GM19239 (cell line): ENCODE results near the gene KLHL22.
"Not testable (repeated sequence)": the region's sequence is repeated elsewhere in the genome, so short reads cannot be mapped to it uniquely, and the experiment has no call there.

Source experiments
- DNase-seq: peaks from one replicate; pipeline ENCODE4 v3.0.0; 2011; ENCODE audit warnings: low spot score; ENCODE audit not compliant: insufficient read length
- FAIRE-seq: peaks from 2 replicates; lab custom pipeline; 2011; peaks lifted over from hg19 to GRCh38; lab: Jason Lieb, UNC

The KLHL22 gene

DNA sequence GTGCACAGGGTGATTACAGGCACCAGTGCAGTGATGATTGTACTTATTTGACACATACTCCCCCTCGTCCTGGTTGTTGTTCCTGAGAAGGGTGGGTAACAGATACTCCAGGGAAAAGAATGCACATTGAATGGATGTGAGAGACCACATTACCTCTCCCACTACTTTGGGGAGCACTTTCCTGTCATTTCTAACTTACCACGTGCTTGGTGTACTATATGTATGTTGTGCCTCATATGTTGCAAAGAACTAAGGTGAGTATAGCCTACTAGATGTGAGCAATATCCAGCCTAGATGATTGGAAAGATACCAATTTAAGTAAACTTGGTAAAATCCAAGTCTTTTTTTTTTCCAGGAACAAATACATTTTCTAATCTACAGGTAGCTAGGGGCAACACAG lies 43.7 kb downstream of the KLHL22 start:
- no peak for FAIRE-seq
- DNase-seq = no peak

DNA sequence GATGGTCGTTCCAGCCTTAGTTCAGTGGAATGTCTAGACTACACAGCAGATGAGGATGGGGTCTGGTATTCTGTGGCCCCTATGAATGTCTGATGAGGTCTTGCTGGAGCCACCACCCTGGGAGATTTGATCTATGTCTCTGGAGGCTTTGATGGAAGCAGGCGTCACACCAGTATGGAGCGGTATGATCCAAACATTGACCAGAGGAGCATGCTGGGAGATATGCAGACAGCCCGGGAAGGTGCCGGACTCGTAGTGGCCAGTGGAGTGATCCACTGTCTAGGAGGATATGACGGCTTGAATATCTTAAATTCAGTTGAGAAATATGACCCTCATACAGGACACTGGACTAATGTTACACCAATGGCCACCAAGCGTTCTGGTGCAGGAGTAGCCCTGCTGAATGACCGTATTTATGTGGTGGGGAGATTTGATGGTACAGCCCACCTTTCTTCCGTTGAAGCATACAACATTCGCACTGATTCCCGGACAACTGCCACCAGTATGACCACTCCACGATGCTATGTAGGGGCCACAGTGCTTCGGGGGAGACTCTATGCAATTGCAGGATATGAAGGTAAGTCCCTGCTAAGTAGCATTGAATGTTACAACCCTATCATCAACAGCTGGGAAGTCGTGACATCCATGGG lies 44.3 kb downstream of the KLHL22 start:
- not testable (repeated sequence) for DNase-seq, FAIRE-seq

DNA sequence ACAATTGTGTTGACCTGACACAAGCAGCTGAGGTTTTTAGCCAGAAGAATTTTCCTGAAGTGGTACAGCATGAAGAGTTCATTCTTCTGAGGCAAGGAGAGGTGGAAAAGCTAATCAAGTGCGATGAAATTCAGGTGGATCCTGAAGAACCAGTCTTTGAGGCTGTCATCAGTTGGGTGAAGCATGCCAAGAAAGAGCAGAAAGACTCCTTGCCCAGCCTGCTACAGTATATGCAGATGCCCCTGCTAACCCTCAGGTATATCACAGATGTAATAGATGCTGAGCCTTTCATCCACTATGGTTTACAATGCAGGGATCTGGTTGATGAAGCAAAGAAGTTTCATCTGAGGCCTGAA lies 45.1 kb downstream of the KLHL22 start:
- FAIRE-seq (no peak), DNase-seq (no peak)

DNA sequence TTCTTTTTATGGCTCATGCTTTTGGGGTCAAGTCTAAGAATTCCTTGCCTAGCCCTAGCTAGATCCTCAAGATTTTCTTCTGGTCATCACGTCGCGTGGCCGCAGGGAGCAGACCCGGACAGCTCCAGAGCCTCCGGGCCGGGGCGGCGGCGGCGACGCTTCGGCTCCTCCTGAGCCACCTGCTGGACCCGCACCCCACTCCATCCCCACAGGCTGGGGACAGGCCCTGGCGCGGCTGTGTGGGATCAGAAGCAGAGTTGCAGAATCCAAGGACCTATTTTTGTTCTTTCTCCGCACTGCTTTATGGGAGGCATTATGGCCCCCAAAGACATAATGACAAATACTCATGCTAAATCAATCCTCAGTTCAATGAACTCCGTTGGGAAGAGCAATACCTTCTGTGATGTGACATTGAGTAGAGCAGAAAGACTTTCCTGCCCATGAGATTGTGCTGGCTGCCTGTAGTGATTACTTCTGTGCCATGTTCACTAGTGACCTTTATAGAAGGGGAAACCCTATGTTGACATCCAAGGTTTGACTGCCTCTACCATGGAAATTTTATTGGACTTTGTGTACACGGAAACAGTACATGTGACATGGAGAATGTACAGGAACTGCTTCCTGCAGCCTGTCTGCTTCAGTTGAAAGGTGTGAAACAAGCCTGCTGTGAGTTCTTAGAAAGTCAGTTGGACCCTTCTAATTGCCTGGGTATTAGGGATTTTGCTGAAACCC lies 45.6 kb downstream of the KLHL22 start:
- FAIRE-seq = peak; percentile 53
- DNase-seq = no peak

DNA sequence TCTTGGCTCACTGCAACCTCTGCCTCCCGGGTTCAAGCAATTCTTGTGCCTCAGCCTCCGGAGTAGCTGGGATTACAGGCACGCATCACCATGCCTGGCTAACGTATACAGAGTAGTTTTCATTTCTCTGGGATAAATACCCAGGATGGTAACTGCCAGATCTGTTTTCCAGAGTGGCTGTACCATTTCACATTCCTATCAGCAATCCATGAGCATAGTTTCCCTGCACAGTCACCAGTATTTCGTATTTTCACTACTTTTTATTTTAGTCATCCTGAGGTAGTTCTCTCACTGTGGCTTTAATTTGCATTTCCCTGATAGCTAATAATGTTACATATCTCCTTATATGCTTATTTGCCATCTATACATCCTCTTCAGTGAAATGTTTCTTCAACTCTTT lies 47.0 kb downstream of the KLHL22 start:
- no peak for DNase-seq

DNA sequence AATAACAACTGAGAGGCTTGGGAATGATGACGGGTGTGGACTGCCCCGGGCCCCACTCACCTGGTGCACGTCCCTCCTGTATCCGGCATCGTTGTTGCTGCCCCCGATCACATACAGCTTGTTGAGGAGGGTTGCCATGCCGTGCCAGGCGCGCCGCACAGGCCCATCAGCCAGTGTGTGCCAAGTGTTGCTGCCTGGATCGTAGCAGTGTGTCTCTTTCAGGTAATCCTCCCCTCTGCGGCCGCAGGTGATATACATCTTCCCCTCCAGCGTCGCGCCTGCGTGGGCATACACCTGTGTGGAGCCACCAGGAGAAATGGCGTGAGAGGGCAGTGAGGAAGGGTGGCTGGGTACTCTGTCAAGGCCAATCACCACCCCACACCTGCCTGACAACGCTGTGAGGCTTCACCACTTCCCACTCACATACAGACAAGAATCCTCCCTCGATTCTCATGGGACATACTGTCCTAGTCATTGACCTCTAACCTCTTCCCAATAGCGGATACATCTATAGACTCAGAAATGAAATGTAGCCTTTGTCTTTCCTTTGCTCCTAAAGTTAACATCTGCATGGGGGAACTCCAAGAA lies 49.1 kb downstream of the KLHL22 start:
- no peak for DNase-seq
- no peak for FAIRE-seq

More for the DNA sequence above, 47.0 kb downstream of the KLHL22 start:
- FAIRE-seq = no peak

DNA sequence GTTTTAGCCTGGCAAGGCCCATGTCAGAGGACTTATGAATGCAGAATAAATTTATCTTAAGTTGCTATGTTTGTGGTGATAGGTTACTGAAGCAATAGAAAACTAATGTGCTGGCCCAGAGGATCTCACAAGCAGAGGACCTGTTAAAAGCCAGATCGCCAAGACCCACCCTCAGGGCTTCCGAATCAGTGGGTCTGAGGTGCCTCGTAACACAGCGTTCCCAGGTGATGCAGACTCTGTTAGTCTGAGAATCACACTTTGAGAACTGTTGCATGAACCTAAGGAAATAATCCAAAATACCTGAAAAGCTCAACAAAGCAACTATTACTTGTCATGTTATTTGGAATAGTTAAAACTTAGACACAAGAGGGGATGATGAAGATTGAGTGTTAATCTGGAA lies 51.3 kb downstream of the KLHL22 start:
- FAIRE-seq = no peak
- no peak for DNase-seq

DNA sequence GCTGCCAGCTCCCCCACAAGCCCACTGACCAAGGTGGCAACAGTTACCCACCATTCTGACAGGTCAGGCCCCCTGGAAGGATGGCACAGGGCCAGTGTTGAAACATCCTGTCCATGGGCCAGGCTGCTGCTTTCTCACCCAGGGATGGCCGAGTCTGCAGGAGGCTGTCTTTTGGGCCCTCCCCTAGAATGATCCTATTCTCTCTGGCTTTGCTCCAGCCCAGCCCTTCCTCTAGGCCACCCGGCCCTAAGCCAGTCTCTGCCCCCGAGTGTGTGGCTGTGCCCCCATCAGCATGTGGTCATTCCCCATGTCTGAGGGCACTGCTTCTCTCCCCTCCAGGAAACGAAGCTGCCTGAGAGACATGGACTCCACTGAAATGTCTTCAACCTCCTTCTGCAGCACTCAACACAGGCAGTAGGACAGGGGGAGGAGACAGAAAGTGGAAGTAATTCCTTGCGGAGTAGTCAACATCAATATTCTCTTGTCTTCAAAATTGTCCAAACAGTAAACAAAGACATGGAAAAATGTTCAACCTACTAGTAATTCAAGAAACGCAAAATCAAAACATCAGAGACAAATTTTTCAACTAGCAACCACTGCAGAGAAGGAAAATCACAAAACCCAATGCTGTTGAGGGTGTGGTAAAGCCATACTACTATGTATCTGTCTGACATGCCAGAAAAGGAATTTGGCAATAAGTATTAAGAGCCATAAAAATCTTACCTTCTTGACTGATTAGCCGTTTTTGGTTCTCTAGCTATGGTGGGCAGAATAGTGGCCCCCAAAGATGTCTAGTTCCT lies 52.9 kb downstream of the KLHL22 start:
- FAIRE-seq (peak; percentile 23), DNase-seq (no peak)

DNA sequence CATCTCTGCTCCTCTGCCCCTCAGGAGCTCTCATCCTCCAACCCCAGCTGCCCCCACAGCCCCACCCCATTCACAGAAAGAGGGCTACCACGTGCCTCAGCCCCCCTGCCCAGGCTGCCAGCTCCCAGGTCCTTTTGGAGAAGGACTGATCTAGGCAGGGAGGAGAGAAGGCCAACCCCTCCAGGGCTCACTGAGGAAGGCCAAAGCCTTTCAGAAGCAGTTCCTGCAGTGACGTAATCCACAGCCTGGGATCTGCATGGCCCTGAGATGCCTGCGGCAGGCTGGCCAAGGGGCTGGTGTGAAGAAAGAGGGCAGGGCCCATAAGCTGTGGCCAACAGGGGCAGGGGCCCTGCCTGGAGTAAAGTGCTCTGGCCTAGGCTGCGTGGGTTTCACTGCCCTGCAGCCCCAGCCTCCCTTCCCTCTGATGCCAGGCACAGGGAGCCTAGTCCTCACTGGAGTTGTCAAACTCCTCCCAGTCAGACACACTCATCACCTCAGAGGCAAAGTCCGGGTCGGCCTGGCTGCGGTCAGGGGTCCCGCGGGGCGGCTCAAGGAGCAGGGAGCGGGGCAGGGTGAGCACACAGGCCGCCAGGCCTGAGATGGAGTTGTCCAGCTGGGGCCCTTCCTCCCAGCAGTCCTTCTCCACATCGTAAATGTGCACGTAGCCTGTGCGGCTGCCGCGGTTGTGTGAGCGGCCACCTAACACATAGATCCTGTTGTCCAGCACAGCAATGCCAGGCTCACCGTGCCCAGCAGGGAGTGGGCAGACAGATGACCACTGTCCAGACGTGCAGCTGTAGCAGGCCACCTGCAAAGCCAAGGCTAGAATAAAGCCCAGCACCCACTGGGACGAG lies 53.7 kb downstream of the KLHL22 start:
- no peak for FAIRE-seq
- DNase-seq = no peak

DNA sequence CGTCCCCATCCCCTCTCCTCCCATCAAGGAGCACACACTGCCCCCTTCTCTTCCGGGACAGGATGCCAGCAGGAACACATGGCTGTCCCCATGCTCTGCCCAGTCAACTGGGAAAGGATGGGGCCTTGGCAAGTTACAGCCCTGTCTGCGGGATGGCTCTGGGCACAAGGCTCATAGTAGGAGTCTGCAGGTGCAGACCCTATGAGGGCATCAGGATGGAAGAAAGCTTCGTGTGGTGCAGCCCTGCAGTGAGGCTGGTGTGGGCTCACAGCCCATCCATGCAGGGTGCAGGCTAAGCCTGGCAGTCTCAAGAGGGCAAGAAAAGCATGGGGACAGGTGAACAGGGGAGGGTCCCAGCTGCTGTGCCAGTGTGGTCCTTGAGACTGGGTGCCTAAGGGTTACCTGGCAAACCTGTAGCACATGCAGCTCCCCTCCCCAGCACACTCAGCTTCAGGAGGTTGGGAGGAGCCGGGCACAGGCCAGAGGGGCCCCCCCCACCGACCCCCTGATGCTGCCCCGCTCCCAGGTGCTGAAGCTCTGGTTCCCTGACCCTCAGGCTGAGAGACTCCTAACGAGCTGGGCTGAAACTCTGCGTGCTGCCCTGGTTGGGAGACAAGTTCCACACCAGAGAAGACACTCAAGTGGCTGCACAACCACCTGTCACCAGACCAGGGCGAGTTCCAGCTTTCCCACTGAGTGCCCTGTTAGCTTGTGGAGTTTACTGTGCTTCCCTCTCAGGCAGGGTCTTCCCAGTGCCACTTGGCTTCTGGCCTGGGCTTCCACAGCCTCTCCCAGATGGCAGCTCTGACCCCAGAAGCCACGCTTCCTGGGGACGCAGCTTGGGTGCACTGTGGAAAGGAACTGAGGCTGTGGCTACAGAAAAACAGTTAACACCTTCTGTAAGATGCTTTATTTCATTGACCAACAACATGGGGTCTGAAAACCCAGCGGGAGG lies 54.7 kb downstream of the KLHL22 start:
- no peak for DNase-seq
- FAIRE-seq = no peak

DNA sequence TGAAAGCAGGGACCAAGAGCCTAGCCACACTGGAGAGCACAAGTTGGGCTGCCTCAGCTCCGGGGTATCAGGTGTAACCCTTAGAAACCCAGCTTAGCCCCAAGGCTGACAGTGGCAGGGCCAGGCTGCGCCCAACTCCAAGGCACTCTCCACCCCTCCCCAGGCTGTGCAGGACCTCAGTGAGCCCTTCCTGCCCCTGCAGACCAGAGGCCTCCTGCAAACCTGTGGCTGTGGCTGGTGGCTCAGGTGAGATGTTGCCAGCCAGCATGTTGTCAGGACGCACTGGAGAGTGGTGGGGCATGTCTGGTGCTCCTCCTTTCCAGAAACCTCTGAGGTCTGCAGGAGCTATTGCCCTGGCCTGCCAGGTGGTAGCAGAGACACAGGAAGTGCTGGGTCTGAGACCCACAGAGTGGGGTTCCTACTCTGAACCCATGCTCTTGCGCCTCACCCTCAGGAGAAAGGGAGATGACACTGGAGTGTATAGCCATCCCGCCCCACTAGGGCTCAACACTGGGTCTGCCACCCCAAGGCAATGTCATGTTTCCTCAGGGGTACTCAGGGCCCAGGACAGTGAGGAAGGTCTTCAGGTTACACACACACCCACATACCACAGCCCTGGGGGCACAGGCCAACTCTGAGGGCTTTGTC lies 55.5 kb downstream of the KLHL22 start:
- FAIRE-seq (no peak), DNase-seq (no peak)

DNA sequence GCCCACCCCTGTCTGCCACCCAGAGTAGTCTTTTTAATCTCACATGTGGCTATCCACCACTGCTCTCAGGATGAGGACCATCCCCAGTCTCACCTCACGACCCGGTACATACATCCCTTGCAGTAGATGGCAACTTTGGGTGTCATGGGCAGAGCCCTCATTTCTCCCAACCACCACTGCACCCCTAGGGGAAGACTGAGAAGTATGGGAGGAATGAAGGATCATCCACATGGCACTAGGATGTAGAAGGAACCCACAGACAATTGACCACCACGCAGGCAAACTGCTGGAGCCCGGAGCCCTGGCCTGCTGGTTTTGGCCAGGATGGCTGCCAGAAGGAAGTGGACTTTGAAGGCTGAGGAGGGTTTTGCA lies 56.1 kb downstream of the KLHL22 start:
- FAIRE-seq (no peak), DNase-seq (peak; percentile 16)

DNA sequence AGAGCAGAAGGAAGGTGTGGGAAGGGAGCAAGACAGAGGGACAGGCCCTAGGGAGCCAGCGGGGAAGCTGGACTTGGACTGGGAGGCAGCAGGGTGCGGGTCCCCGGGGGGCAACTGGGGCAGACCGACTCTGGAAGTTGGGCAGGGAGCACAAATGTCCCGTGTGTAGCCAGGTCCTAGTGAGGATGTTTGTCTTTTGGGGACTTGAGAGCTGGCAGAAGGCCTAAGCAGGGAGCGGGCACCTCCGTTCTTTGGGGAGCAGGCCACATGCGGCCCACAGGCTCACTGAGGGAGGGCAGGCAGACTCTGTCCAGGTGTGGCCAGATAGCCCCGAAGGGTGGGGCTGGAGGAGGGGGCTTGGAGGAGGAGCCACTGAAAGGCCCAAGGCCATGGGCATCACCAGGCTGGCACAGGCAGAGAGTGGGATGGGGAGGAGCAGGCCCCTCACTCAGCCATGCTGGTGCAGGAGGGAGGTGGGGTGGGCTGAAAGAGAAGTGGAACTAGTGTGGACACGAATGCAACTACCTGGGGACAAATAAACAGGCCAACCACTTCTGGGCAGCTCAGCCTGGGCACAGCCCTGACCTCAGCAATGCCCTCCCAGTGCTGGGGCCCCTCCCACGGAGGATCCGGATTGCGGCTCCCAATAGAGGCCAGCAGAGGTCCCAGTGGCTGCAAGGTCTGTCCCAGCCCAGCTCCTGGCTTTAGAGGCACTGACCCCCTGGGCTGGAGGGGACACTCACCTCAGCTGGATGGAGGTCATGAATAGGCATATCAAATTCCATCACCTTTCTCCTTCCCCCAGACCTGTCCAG lies 56.7 kb downstream of the KLHL22 start:
- DNase-seq (peak; percentile 26), FAIRE-seq (no peak)

DNA sequence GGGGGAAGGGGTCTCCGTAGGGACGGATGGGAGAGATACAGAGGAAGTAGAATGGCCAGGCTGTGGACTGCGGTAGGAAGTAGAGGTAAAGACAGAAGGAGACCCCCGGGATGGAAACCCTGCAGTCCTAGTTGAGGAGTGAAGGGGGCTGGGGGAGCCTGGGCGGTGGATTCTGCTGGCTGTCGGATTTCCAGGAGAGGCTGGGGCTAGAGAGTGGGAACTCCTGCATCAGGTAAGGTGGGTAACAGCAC lies 57.2 kb downstream of the KLHL22 start:
- FAIRE-seq = no peak

DNA sequence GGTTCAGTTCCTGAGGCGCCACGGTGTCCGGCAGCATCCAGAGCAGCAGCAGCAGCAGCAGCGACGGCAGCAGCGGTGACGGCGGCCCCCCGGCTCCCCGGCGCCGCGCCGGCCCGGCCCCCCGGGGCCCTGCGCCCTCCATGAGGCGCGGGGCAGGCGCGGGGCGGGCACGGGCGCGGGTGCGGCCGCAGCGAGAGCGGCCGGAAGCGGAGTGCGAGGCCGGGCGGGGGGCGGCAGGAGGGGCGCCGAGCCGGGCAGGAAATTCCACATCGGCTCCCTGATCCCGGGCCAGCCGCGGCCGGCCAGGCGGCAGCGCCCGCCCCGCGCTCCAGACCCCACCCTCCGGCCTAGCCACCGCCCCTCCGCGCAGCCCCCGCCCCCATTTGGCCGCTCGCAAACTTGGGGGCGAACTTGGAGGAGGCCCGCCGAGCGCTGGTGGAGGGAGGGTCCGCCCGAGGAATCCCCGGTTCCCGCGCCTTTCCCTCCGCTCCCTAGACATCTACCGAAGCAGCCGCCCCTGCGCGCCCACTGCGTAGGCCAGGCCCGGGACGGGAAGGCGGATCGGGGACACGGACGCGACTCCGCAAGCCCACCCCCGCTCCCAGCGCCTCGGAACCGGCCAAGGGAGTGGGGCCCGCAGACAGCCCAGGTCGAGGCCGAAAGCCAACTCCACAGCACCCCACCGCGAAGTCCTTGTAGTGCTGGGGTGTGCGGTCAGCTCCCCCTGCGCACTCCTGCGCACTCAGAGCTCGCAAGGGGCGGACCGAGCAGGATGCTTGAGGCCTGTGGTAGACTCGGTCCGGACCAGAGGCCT lies 57.8 kb downstream of the KLHL22 start, which contains the start of gene SCARF2:
Gene SCARF2 (minus strand): TSS at position 213 of the 814 bp plus-strand sequence. CDS start 71 bp downstream, at position 142.
- FAIRE-seq (no peak), DNase-seq (no peak)

More for the DNA sequence above, 57.2 kb downstream of the KLHL22 start:
- DNase-seq = no peak

DNA sequence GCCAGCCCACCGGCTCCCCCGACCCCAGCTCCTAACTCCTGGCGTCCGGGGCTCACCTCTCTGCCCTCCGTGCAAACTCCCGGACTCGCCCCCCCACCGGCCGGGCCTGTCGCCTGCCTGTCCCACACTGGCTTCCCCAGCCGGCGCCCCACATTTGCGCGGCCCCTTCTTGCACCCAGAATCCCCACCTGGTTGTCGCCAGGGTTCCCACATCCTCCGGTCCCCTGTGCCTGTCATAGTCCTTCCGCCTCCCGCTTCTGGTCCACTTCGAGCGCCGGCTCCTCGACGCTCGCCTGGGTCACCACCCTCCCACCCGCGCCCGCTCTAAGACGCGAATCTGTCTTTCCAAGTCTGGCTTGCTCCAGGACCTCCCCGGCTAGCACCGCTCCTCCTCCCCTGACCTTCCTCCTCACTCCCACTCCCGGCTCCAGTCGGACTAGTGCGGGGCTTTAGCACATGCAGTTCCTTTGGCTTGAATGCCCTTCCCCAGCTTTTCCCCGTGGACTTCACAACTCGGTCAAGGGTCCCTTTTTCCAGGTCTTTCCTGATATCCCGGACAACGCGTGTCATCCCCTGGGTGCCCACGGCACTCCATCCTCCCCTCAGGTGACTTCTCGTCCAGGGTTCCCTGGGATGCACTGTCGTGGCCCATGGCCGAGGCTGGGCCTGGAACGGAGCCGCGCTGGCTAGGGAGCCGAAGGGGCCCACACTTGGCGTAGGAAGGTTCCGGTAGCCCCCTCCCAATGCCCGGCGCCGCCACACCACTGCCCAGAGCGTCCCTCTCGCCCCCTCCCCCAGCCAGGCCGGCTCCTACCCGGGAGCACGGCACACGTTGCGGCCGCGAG lies 58.6 kb downstream of the KLHL22 start:
- DNase-seq (no peak), FAIRE-seq (no peak)
